ENCODE measurements around the gene PLCD4. TPM values are rescaled to one million over a fixed set of nuclear protein-coding genes. Genes with fewer than 3 reads are reported as not detected.

Gene PLCD4
- total RNA-seq, 4 donors from 2014 or later = 0.55 to 2.5 (median 1.5) TPM

DNA sequence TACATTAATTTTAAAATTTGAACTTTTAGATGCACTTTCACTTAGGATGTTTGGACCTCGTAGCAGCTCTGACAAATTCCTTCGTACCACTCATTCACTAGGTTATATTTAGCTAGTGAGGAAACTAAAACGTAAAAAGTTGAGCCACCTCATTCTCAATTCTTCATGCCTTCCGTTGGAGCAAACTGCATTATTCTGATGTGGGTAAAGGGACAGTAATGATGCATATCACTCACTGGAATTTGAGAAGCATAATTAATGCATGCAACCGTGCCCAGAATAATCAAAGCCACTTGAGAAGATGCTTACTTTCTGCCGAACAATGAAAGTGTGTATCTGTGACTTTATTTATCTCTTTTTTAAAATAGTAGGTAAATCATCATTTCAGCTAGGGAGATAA, 36.8 kb upstream of the PLCD4 start:
- Histone ChIP-seq H3K4me3 (peak overlapping the region; percentile 75), H3K27ac (no peak overlapping the region), H3K36me3 (peaks cover 9% of the 10 kb centered on the region), H3K9me3 (no peaks in the 10 kb centered on the region), H3K27me3 (no peaks in the 10 kb centered on the region), H3K4me1 (peaks cover 35% of the 10 kb centered on the region)
- TF ChIP-seq POLR2A (IDR thresholded peaks at IDR 0.05) = no peak
- TF ChIP-seq, protein P1, sequence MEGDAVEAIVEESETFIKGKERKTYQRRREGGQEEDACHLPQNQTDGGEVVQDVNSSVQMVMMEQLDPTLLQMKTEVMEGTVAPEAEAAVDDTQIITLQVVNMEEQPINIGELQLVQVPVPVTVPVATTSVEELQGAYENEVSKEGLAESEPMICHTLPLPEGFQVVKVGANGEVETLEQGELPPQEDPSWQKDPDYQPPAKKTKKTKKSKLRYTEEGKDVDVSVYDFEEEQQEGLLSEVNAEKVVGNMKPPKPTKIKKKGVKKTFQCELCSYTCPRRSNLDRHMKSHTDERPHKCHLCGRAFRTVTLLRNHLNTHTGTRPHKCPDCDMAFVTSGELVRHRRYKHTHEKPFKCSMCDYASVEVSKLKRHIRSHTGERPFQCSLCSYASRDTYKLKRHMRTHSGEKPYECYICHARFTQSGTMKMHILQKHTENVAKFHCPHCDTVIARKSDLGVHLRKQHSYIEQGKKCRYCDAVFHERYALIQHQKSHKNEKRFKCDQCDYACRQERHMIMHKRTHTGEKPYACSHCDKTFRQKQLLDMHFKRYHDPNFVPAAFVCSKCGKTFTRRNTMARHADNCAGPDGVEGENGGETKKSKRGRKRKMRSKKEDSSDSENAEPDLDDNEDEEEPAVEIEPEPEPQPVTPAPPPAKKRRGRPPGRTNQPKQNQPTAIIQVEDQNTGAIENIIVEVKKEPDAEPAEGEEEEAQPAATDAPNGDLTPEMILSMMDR (IDR thresholded peaks at IDR 0.05) = no peak
- TF ChIP-seq POLR2AphosphoS5 (IDR thresholded peaks at IDR 0.05) = no peak
- TF ChIP-seq EP300 (IDR thresholded peaks at IDR 0.05) = no peak
- DNase-seq (ENCODE audit: low spot score in 2 of 2) = no peak
- WGBS = 10% methylated on average over 6 of the region's 6 CpGs

DNA sequence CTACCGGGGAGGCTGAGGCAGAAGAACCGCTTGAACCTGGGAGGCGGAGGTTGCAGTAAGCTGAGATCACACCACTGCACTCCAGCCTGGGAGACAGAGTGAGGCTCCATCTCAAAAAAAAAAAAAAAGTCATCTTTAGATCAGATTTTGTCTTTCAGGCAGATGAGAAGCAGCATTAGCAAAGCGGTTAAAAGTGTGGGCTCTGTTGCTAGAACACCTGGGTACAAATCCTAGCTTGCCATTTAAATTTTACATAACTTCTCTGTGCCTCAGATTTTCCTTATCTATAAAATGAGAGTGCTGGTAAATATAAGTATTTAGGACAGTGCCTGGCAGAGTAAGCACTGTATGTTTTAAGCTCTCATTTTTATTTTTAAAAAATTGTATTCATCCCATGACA, 30.8 kb upstream of the PLCD4 start:
- H3K36me3 ChIP-seq = peaks cover 20% of the 10 kb centered on the region
- DNase-seq (ENCODE audit: low spot score in 2 of 2) = no peak
- H3K9me3 ChIP-seq = no peaks in the 10 kb centered on the region
- WGBS = 93% methylated on average over 4 of the region's 4 CpGs
- no peaks in the 10 kb centered on the region for H3K4me1 ChIP-seq
- no peak overlapping the region for H3K4me3 ChIP-seq
- H3K27me3 ChIP-seq = no peaks in the 10 kb centered on the region
- H3K27ac ChIP-seq = no peak overlapping the region
- TF ChIP-seq EP300 (IDR thresholded peaks at IDR 0.05) (no peak), POLR2A (IDR thresholded peaks at IDR 0.05) (no peak), POLR2AphosphoS5 (IDR thresholded peaks at IDR 0.05) (no peak)
- TF ChIP-seq, protein P1 (IDR thresholded peaks at IDR 0.05) = no peak

DNA sequence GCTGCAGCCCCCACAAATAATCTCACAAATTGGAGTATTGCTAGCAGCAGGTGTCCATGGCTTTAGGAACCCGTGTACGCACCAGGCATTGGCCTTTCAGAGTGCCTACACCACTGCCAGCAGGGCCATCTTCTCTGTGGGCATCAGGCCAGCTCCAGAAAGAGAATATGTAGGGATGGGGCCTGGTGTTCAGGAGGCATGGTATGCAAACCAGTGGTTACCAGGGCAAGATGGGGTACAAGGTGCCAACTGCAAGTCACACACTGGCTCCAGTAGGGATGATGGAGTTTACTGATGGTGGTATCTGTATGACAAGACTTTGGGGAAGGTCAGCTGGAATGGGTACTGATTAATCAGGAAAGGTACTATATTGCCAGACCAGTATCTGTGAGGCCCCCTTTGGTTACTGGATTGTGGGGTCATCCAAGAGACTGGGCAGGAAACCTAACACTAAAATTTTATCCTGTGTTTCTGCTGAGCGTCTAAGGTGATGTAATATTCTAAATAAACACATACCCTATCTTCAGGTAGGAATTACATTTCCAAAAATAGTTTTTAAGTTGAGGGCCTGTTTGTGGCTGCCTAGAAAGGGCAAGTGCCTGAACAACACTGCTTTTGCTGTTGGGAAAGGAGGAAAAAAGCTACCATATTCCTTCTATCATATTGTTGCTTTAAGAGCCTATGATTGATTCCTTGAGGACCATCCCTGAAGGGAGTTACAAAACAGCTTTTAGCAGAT, 30.0 kb upstream of the PLCD4 start:
- no peaks in the 10 kb centered on the region for H3K27me3 ChIP-seq
- H3K27ac ChIP-seq = no peak overlapping the region
- WGBS = 84% methylated on average over 3 of the region's 3 CpGs
- DNase-seq (ENCODE audit: low spot score in 2 of 2) = no peak
- H3K4me1 ChIP-seq = no peaks in the 10 kb centered on the region
- TF ChIP-seq, protein P1 (IDR thresholded peaks at IDR 0.05) = no peak
- TF ChIP-seq POLR2AphosphoS5 (IDR thresholded peaks at IDR 0.05) (no peak), POLR2A (IDR thresholded peaks at IDR 0.05) (no peak), EP300 (IDR thresholded peaks at IDR 0.05) (no peak)
- H3K4me3 ChIP-seq = no peak overlapping the region
- peaks cover 25% of the 10 kb centered on the region for H3K36me3 ChIP-seq
- H3K9me3 ChIP-seq = no peaks in the 10 kb centered on the region

DNA sequence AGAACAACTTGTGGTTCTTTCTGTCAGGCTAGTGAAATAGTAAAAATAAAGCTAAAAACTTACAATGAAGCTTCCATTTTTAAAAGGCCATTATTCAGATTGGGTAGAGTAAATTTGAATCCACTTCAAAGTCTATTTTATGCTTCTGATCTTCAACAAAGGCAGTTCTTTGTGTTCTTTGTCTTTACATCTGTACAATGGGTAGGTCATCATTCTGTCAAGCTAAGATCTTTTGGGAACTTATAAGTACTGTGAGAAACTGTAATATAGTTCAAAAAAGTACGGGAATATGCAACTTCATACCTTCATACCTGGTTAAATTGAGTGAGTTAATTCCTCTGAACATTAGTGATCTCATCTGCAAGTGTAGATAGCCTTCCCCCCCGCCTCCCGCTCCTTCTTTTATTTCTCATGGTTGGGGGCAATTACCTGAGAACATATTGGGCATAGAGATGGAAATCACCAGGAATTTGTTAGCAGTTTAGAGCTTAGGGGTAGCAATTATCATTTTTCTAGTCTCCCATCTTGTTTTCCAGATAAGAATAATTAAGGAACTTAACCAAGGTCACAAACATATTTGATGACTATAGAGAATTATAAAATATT, 29.3 kb upstream of the PLCD4 start:
- no peaks in the 10 kb centered on the region for H3K27me3 ChIP-seq
- peaks cover 32% of the 10 kb centered on the region for H3K36me3 ChIP-seq
- no peak for TF ChIP-seq EP300 (IDR thresholded peaks at IDR 0.05)
- no peak for TF ChIP-seq POLR2AphosphoS5 (IDR thresholded peaks at IDR 0.05)
- TF ChIP-seq, protein P1 (IDR thresholded peaks at IDR 0.05) = no peak
- no peak for TF ChIP-seq POLR2A (IDR thresholded peaks at IDR 0.05)
- 97% methylated on average over 3 of the region's 3 CpGs for WGBS
- no peak overlapping the region for H3K4me3 ChIP-seq
- H3K9me3 ChIP-seq = no peaks in the 10 kb centered on the region
- H3K27ac ChIP-seq = no peak overlapping the region
- no peak for DNase-seq (ENCODE audit: low spot score in 2 of 2)
- H3K4me1 ChIP-seq = no peaks in the 10 kb centered on the region

DNA sequence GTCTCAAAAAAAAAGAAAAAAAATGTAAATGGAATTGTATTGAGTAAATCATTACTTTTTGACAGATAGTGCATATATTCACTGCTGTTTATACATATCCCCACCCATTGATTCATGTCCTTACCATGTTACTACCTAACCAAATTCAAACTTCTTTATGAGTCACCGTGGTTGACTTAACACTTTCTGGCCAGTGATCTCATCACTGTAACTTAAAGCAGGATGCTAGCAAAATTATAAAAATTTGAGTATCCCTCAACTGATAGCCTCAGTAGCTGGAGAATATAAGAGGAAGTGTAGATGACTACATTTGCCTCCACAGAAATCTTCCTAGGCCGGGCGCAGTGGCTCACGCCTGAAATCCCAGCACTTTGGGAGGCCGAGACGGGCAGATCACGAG, 25.6 kb upstream of the PLCD4 start:
- no peak for DNase-seq (ENCODE audit: low spot score in 2 of 2)
- H3K9me3 ChIP-seq = no peaks in the 10 kb centered on the region
- H3K27me3 ChIP-seq = no peaks in the 10 kb centered on the region
- no peak overlapping the region for H3K27ac ChIP-seq
- WGBS = 94% methylated on average over 7 of the region's 7 CpGs
- H3K4me3 ChIP-seq = no peak overlapping the region
- peaks cover 60% of the 10 kb centered on the region for H3K36me3 ChIP-seq
- TF ChIP-seq POLR2A (IDR thresholded peaks at IDR 0.05) = no peak
- TF ChIP-seq, protein P1 (IDR thresholded peaks at IDR 0.05) = no peak
- no peak for TF ChIP-seq EP300 (IDR thresholded peaks at IDR 0.05)
- TF ChIP-seq POLR2AphosphoS5 (IDR thresholded peaks at IDR 0.05) = no peak
- no peaks in the 10 kb centered on the region for H3K4me1 ChIP-seq

Measured in suprapubic skin (tissue), 4 donors.